Endothelial cell of umbilical vein (primary cell): ENCODE results near the gene NLGN1. TPM values are rescaled to one million over a fixed set of nuclear protein-coding genes. Genes with fewer than 3 reads are reported as not detected.

Experiments
- BruUV-seq: library from RNA; stranded (reverse); fragments of 400-500 nt; replicated peaks from 2 replicates; lab custom pipeline; 2021; lab: Mats Ljungman, UMichigan
- CTCF ChIA-PET: fragments of 300-600, 350-600 bp; sonication (Branson Sonifier 250); formaldehyde crosslinking; loops from one replicate; lab custom pipeline; 2021; ENCODE audit warnings: antibody characterized with exemption, inconsistent platforms; lab: Charles Lee
- POLR2A ChIA-PET: fragments of 300-600, 350-600 bp; sonication (Branson Sonifier 250); formaldehyde crosslinking; loops from one replicate; lab custom pipeline; 2021; ENCODE audit warnings: antibody characterized with exemption, inconsistent platforms; lab: Charles Lee
- DNase-seq: peaks from one replicate; pipeline ENCODE4 v3.0.0-alpha.2; 2011; ENCODE audit warnings: low read depth, low spot score
- FAIRE-seq: peaks from 2 replicates; lab custom pipeline; 2011; peaks lifted over from hg19 to GRCh38; lab: Jason Lieb, UNC
- H2AFZ ChIP-seq: 2 replicates; pipeline ENCODE4 v1.6.0; 2012; ENCODE audit warnings: low read depth, low read length, control low read depth, inconsistent platforms
- H3K27ac ChIP-seq: 2 replicates; pipeline ENCODE4 v1.5.1; 2011; ENCODE audit warnings: low read depth, mild to moderate bottlenecking, control low read depth, low read length, moderate library complexity; ENCODE audit not compliant: insufficient read depth
- H3K27me3 ChIP-seq, 2 experiments: 2 replicates each; pipeline versions ENCODE4 v1.6.0 to v1.6.1; 2011; ENCODE audit warnings: low read length in 2 of 2, mixed read lengths in 1 of 2; ENCODE audit not compliant: control insufficient read depth in 2 of 2, insufficient read depth in 2 of 2
- H3K36me3 ChIP-seq, 2 experiments: 2 replicates in 1 of 2; 3 replicates in 1 of 2; pipeline ENCODE4 v1.5.1; 2011; ENCODE audit warnings: low read length in 2 of 2, mild to moderate bottlenecking in 1 of 2, moderate library complexity in 1 of 2; ENCODE audit not compliant: control insufficient read depth in 2 of 2, insufficient read depth in 2 of 2; ENCODE audit errors: extremely low read depth in 1 of 2
- H3K4me1 ChIP-seq: 3 replicates; pipeline ENCODE4 v1.5.1; 2011; ENCODE audit warnings: mild to moderate bottlenecking, low read length; ENCODE audit not compliant: control insufficient read depth, insufficient read depth; ENCODE audit errors: extremely low read depth
- H3K4me2 ChIP-seq: 2 replicates; pipeline ENCODE4 v1.6.1; 2011; ENCODE audit warnings: low read length, control low read depth, mixed read lengths; ENCODE audit not compliant: insufficient read depth
- H3K4me3 ChIP-seq, 3 experiments: fragments of 200-600 bp in 1 of 3; sonication (generic), shearing (Covaris generic) in 1 of 3; replicated peaks in 1 of 3; 2 replicates each; pipeline ENCODE4 v1.5.1; 2011 to 2016; ENCODE audit warnings: control low read depth in 3 of 3, low read length in 3 of 3, mild to moderate bottlenecking in 2 of 3, inconsistent platforms in 1 of 3, low read depth in 1 of 3, moderate library complexity in 1 of 3; ENCODE audit not compliant: insufficient read depth in 1 of 3
- H3K79me2 ChIP-seq: 2 replicates; pipeline ENCODE4 v1.6.0; 2012; ENCODE audit warnings: low read length, inconsistent platforms; ENCODE audit not compliant: control insufficient read depth, insufficient read depth
- H3K9ac ChIP-seq: replicated peaks from 2 replicates; pipeline ENCODE3; 2011; ENCODE audit warnings: low read length, control low read depth; ENCODE audit not compliant: insufficient read depth; ENCODE audit errors: extremely low read depth
- H3K9me1 ChIP-seq: replicated peaks from 3 replicates; pipeline ENCODE4 v1.6.0; 2011; ENCODE audit warnings: mild to moderate bottlenecking, low read length; ENCODE audit not compliant: control insufficient read depth, insufficient read depth; ENCODE audit errors: extremely low read depth
- H3K9me3 ChIP-seq: replicated peaks from 2 replicates; pipeline ENCODE4 v1.5.1; 2012; ENCODE audit warnings: low read length, inconsistent platforms; ENCODE audit not compliant: control insufficient read depth, insufficient read depth
- H4K20me1 ChIP-seq: replicated peaks from 2 replicates; pipeline ENCODE3; 2011; ENCODE audit warnings: mild to moderate bottlenecking, low read length; ENCODE audit not compliant: control insufficient read depth, insufficient read depth; ENCODE audit errors: extremely low read depth
- CTCF ChIP-seq, 2 donors: IDR thresholded peaks; 1 replicate in 1 of 2; 2 replicates in 1 of 2; pipeline ENCODE4 v1.5.1; 2011; ENCODE audit warnings: low read length in 2 of 2, mild to moderate bottlenecking in 2 of 2, moderate library complexity in 2 of 2, control low read depth in 1 of 2, inconsistent platforms in 1 of 2, low read depth in 1 of 2; ENCODE audit not compliant: insufficient read depth in 1 of 2; ENCODE audit errors: extremely low read depth in 1 of 2
- EZH2 ChIP-seq: IDR thresholded peaks from 2 replicates; pipeline ENCODE4 v1.6.1; 2012; ENCODE audit warnings: borderline replicate concordance, low read depth, mild to moderate bottlenecking, moderate library complexity, low read length, inconsistent platforms; ENCODE audit not compliant: severe bottlenecking
- FOS ChIP-seq: IDR thresholded peaks from 2 replicates; pipeline ENCODE4 v1.6.1; 2011; ENCODE audit warnings: mild to moderate bottlenecking, low read length, moderate library complexity, borderline replicate concordance; ENCODE audit not compliant: insufficient read depth
- GATA2 ChIP-seq: IDR thresholded peaks from 2 replicates; pipeline ENCODE4 v1.7.0; 2011; ENCODE audit warnings: low read depth, mild to moderate bottlenecking, moderate library complexity, mixed read lengths, low read length; ENCODE audit not compliant: insufficient read length, insufficient read depth
- JUN ChIP-seq: IDR thresholded peaks from 2 replicates; pipeline ENCODE4 v1.6.1; 2011; ENCODE audit warnings: borderline replicate concordance, low read depth; ENCODE audit not compliant: insufficient read length, insufficient read depth
- MAX ChIP-seq: IDR thresholded peaks from 2 replicates; pipeline ENCODE4 v1.6.1; 2011; ENCODE audit not compliant: insufficient read depth, insufficient read length
- MYC ChIP-seq: IDR thresholded peaks from one replicate; pipeline ENCODE4 v1.6.1; 2011; ENCODE audit warnings: mild to moderate bottlenecking, low read depth, low read length
- POLR2A ChIP-seq: IDR thresholded peaks from 2 replicates; pipeline ENCODE4 v1.6.1; 2012; ENCODE audit warnings: low read depth, mild to moderate bottlenecking, control low read depth, low read length
- POLR2AphosphoS5 ChIP-seq: IDR thresholded peaks from 2 replicates; pipeline ENCODE4 v1.6.1; 2012; ENCODE audit warnings: low read depth, mild to moderate bottlenecking, control low read depth, low read length, moderate library complexity; ENCODE audit not compliant: insufficient read depth
- dilution Hi-C: fragments of 300-500 bp; cut with MboI; formaldehyde crosslinking; loops from one replicate; pipeline ENCODE4 v1.15.0; 2019; ENCODE audit warnings: low sequenced_read_pairs; ENCODE audit not compliant: extremely low pct_ligation_motif_present
- intact Hi-C: fragments of 100-400 bp; cut with micrococcal nuclease; formaldehyde crosslinking; loops from one replicate; pipeline ENCODE4 v1.10.0; 2022
- polyA plus RNA-seq, 4 experiments: library from polyadenylated mRNA; depleted of rRNA in 3 of 4; stranded (reverse) in 3 of 4; unstranded in 1 of 4; fragments of >200 nt; gene quantifications; 2 replicates each; pipeline versions ENCODE4 v1.2.1 to v1.2.3, GENCODE V29; 2011 to 2012; ENCODE audit warnings: missing spikeins in 1 of 4
- total RNA-seq: library from RNA; stranded (reverse); gene quantifications from 2 replicates; pipeline ENCODE4 v1.2.3, GENCODE V29; 2021

The NLGN1 gene
- total and polyA plus RNA-seq, 2 donors (not counting 3 experiments of a cell fraction or from before 2014, with no cell fraction given), result 7.9 to 16.3 TPM

- CTCF ChIA-PET, result interaction anchor here (1.0 kb wide), 1 partner anchor 287 kb away, joined by 3 read pairs; no protein-coding TSS in a partner anchor
- DNase-seq (no peak), FAIRE-seq (no peak)
- Histone ChIP-seq H3K4me2 (no peak overlapping the region), H3K9ac (no peak overlapping the region), H3K4me3 (no peak overlapping the region), H3K36me3 (no peaks in the 10 kb centered on the region), H3K27me3 (no peaks in the 10 kb centered on the region), H3K4me1 (no peaks in the 10 kb centered on the region), H3K79me2 (no peaks in the 10 kb centered on the region), H3K9me1 (no peaks in the 10 kb centered on the region), H3K27ac (no peak overlapping the region), H4K20me1 (no peaks in the 10 kb centered on the region), H3K9me3 (no peaks in the 10 kb centered on the region), H2AFZ (no peak overlapping the region)
- dilution Hi-C loops (no loop called here), intact Hi-C loops (no loop called here)
- BruUV-seq, result no TSS peak
- POLR2A ChIA-PET, result no interaction called here
- TF ChIP-seq MAX, result no peak
- no peak for TF ChIP-seq GATA2
- TF ChIP-seq POLR2AphosphoS5, result no peak
- no peak for TF ChIP-seq POLR2A
- TF ChIP-seq MYC, result no peak
- no peak for TF ChIP-seq JUN
- no peak for TF ChIP-seq EZH2
- TF ChIP-seq CTCF (IDR thresholded peaks at IDR 0.05; ENCODE audit: extremely low read depth in 1 of 2, insufficient read depth in 1 of 2, low read depth in 1 of 2, low read length in 2 of 2), result no peak
- TF ChIP-seq FOS, result no peak
Observed at GRCh38 chr3:173902871-173903270, 505.3 kb downstream of the NLGN1 start.
